ENCODE results near the gene ANKRD13C. TPM values are rescaled to one million over a fixed set of nuclear protein-coding genes. Genes with fewer than 3 reads are reported as not detected.

Gene ANKRD13C
- polyA plus RNA-seq, 1 donor (not counting 4 experiments of a cell fraction or from before 2014, with no cell fraction given), result 13.4 TPM

GRCh38 chr1:70318191-70318590, 36.3 kb downstream of the ANKRD13C start:
- FAIRE-seq (no peak), DNase-seq (ENCODE audit: low read depth, low spot score) (no peak)
- peaks cover 16% of the 10 kb centered on the region for H3K4me1 ChIP-seq (ENCODE audit: control insufficient read depth, extremely low read depth, insufficient read depth, low read length)
- dilution Hi-C loops (cut with MboI; ENCODE audit: extremely low pct_ligation_motif_present, low sequenced_read_pairs), result no loop called here
- H3K9me3 ChIP-seq (ENCODE audit: control insufficient read depth, low read depth, low read length), result no peaks in the 10 kb centered on the region
- H3K9me1 ChIP-seq (ENCODE audit: control insufficient read depth, extremely low read depth, insufficient read depth, low read length), result no peaks in the 10 kb centered on the region
- no peak overlapping the region for H3K4me3 ChIP-seq (ENCODE audit: control insufficient read depth in 2 of 3, extremely low read depth in 1 of 3, insufficient read depth in 2 of 3, low read depth in 1 of 3, low read length in 3 of 3)
- H3K27ac ChIP-seq (ENCODE audit: control insufficient read depth, insufficient read depth, low read length), result no peak overlapping the region
- TF ChIP-seq CTCF (optimal IDR thresholded peaks at IDR 0.05 in 1 of 3, IDR thresholded peaks at IDR 0.05 in 1 of 3, conservative IDR thresholded peaks at IDR 0.05 in 1 of 3; ENCODE audit: extremely low read depth in 1 of 3, insufficient read depth in 2 of 3, low read length in 3 of 3), result no peak
- TF ChIP-seq EZH2 (IDR thresholded peaks at IDR 0.05; ENCODE audit: low read length), result no peak
- H3K9ac ChIP-seq (ENCODE audit: control insufficient read depth, extremely low read depth, insufficient read depth, low read length), result no peak overlapping the region
- no peaks in the 10 kb centered on the region for H3K27me3 ChIP-seq (ENCODE audit: control insufficient read depth, extremely low read depth, insufficient read depth, low read length)
- no peaks in the 10 kb centered on the region for H3K36me3 ChIP-seq (ENCODE audit: control insufficient read depth in 2 of 2, extremely low read depth in 1 of 2, insufficient read depth in 2 of 2, low read length in 2 of 2)
- no peak overlapping the region for H2AFZ ChIP-seq (ENCODE audit: control insufficient read depth, low read length)
- H4K20me1 ChIP-seq (ENCODE audit: control insufficient read depth, extremely low read depth, insufficient read depth, low read length), result no peaks in the 10 kb centered on the region
- no peak overlapping the region for H3K4me2 ChIP-seq (ENCODE audit: control insufficient read depth, extremely low read depth, insufficient read depth, low read depth, low read length)
- peaks cover 35% of the 10 kb centered on the region for H3K79me2 ChIP-seq (ENCODE audit: control insufficient read depth, insufficient read depth, low read length)

GRCh38 chr1:70317087-70317486, 37.4 kb downstream of the ANKRD13C start:
- no peak overlapping the region for H2AFZ ChIP-seq (ENCODE audit: control insufficient read depth, low read length)
- H3K4me2 ChIP-seq (ENCODE audit: control insufficient read depth, extremely low read depth, insufficient read depth, low read depth, low read length), result no peak overlapping the region
- TF ChIP-seq EZH2 (IDR thresholded peaks at IDR 0.05; ENCODE audit: low read length) (no peak), CTCF (optimal IDR thresholded peaks at IDR 0.05 in 1 of 3, IDR thresholded peaks at IDR 0.05 in 1 of 3, conservative IDR thresholded peaks at IDR 0.05 in 1 of 3; ENCODE audit: extremely low read depth in 1 of 3, insufficient read depth in 2 of 3, low read length in 3 of 3) (no peak)
- DNase-seq (ENCODE audit: low read depth, low spot score) (no peak), FAIRE-seq (no peak)
- no peaks in the 10 kb centered on the region for H3K36me3 ChIP-seq (ENCODE audit: control insufficient read depth in 2 of 2, extremely low read depth in 1 of 2, insufficient read depth in 2 of 2, low read length in 2 of 2)
- H3K4me3 ChIP-seq (ENCODE audit: control insufficient read depth in 2 of 3, extremely low read depth in 1 of 3, insufficient read depth in 2 of 3, low read depth in 1 of 3, low read length in 3 of 3), result no peak overlapping the region
- H3K9me3 ChIP-seq (ENCODE audit: control insufficient read depth, low read depth, low read length), result no peaks in the 10 kb centered on the region
- no peaks in the 10 kb centered on the region for H3K9me1 ChIP-seq (ENCODE audit: control insufficient read depth, extremely low read depth, insufficient read depth, low read length)
- dilution Hi-C loops (cut with MboI; ENCODE audit: extremely low pct_ligation_motif_present, low sequenced_read_pairs), result no loop called here
- no peak overlapping the region for H3K27ac ChIP-seq (ENCODE audit: control insufficient read depth, insufficient read depth, low read length)
- no peaks in the 10 kb centered on the region for H4K20me1 ChIP-seq (ENCODE audit: control insufficient read depth, extremely low read depth, insufficient read depth, low read length)
- H3K9ac ChIP-seq (ENCODE audit: control insufficient read depth, extremely low read depth, insufficient read depth, low read length), result no peak overlapping the region
- H3K4me1 ChIP-seq (ENCODE audit: control insufficient read depth, extremely low read depth, insufficient read depth, low read length), result peaks cover 16% of the 10 kb centered on the region
- no peaks in the 10 kb centered on the region for H3K27me3 ChIP-seq (ENCODE audit: control insufficient read depth, extremely low read depth, insufficient read depth, low read length)
- H3K79me2 ChIP-seq (ENCODE audit: control insufficient read depth, insufficient read depth, low read length), result peaks cover 35% of the 10 kb centered on the region

Data from keratinocyte (primary cell).